GM21825 (cell line): ENCODE data around the gene ZBTB40.

ENCODE experiments used
- ATAC-seq: cut with Tn5 transposase; IDR thresholded peaks from one replicate; pipeline ENCODE4 v1.9.1; 2021; ENCODE audit warnings: mild to moderate bottlenecking, moderate library complexity; ENCODE audit not compliant: unreplicated experiment

ZBTB40 gene

GRCh38 chr1:22553991-22554522, 102.4 kb downstream of the ZBTB40 start:
- no peak for ATAC-seq

GRCh38 chr1:22555371-22555656, 103.7 kb downstream of the ZBTB40 start:
- no peak for ATAC-seq

GRCh38 chr1:22556391-22557104, 104.9 kb downstream of the ZBTB40 start:
- no peak for ATAC-seq

- no peak for ATAC-seq
Observed at GRCh38 chr1:22557341-22557950, 105.8 kb downstream of the ZBTB40 start.

- ATAC-seq, result no peak
Observed at GRCh38 chr1:22562584-22563583, 111.2 kb downstream of the ZBTB40 start, which contains the start of gene EPHA8. TSS of gene EPHA8 (plus strand) at chr1:22563489. CDS start at chr1:22563636, 147 bp downstream.

GRCh38 chr1:22563671-22564602, 112.3 kb downstream of the ZBTB40 start:
- no peak for ATAC-seq

GRCh38 chr1:22566161-22566560, 114.5 kb downstream of the ZBTB40 start:
- no peak for ATAC-seq

GRCh38 chr1:22567197-22567596, 115.5 kb downstream of the ZBTB40 start:
- ATAC-seq, result no peak

GRCh38 chr1:22567994-22568393, 116.3 kb downstream of the ZBTB40 start:
- no peak for ATAC-seq

GRCh38 chr1:22569269-22569668, 117.6 kb downstream of the ZBTB40 start:
- no peak for ATAC-seq

- ATAC-seq, result no peak
Observed at GRCh38 chr1:22570140-22570909, 118.7 kb downstream of the ZBTB40 start.

- no peak for ATAC-seq
Observed at GRCh38 chr1:22572818-22573217, 121.2 kb downstream of the ZBTB40 start.

GRCh38 chr1:22573237-22573636, 121.6 kb downstream of the ZBTB40 start:
- no peak for ATAC-seq

- ATAC-seq, result no peak
Observed at GRCh38 chr1:22575532-22576149, 124.0 kb downstream of the ZBTB40 start.

- no peak for ATAC-seq
Observed at GRCh38 chr1:22576150-22576544, 124.5 kb downstream of the ZBTB40 start.

GRCh38 chr1:22576617-22577016, 125.0 kb downstream of the ZBTB40 start:
- ATAC-seq, result no peak

- ATAC-seq, result no peak
Observed at GRCh38 chr1:22578732-22579361, 127.2 kb downstream of the ZBTB40 start.

- no peak for ATAC-seq
Observed at GRCh38 chr1:22579541-22580155, 128.0 kb downstream of the ZBTB40 start.
